LNCAP (cell line): ENCODE data around the gene FRK.

Experiments used
- CTCF ChIP-seq: fragments of 450-650 bp; IDR thresholded peaks from 2 replicates; pipeline ENCODE4 v1.5.1; 2017; ENCODE audit warnings: mild to moderate bottlenecking

The FRK gene

DNA sequence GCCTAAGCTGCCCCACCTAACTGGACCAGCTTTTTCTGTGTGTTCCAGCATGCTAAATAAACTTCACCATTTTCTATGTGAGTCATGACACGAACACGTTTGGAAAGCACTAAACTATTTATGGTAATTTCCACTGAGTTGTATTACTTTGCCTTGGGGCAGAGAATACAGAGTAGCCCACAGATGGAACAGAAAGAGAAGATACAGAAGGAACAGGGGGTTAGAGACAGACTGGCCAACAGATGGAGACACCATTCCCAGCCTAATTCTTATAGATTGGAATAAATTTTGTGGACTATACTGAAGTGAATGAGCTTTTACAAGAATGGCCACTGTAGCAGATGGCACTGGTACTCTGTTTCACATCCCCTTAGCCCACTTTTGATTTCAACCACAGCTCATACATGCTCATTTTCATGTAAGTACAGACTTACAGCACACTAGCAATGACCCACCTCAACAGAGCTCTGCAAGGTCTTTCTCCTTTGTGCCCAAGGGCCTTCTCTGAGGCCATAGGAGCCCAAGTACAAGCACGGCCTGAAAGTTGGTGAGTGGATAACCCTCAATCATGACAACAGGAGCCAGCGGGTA is 26.8 kb upstream of the FRK start:
- TF ChIP-seq CTCF = no peak

DNA sequence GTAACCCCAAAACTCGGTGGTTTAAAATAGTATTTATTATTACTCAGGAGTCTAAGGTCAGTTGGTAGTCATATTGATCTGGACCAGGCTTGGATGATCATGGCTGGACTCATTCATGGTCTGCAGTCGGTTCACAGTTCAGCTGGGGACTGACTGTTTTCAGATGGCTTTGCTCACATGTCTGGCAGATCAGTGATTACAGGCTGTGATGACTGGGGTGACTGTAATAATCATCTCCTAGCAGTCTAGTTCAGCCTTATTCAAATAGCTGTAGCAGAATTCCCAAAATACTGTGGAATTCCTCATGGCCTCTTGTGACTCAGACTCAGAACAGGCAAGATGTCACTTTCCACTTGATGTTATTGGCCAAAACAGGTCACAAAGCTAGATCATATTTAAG is 23.6 kb upstream of the FRK start:
- TF ChIP-seq CTCF = no peak

DNA sequence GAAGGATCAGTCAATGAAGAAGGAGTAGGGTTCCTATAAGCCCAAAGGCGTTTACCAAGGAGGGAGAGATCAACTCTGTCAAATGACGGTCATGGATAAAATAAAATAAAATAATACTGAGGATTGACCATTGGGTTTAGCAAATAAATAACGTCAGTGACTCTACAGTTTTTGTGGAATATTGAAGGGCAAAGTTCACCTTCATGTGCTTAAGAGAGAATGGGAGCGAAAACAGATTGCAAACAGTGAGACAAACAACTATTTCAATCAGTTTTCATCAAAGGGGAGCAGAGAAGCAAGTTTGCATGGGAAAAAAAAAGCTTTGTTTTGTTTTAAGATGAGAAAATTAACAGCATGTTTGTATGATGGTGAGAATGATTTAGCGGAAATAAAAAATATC is 22.4 kb upstream of the FRK start:
- no peak for TF ChIP-seq CTCF

DNA sequence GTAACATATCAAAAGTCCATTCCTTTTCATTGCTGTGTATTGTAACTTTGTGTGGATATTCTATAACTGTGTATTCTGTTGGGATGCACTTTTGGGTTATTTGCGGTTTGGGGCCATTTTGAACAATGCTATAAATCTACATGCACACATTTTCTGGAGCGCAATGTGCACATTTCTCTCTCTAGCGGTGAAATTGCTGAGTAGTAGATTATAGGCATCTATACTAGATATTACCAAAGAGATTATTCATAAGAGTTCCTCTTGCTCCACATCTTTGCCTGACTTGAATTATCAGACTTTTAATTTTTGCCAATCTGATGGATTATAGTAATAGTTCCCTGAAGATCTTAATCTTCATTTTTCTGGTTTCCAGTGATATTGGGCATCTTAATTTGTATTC is 18.3 kb upstream of the FRK start:
- no peak for TF ChIP-seq CTCF

GRCh38 chr6:116078522-116078921 is 17.8 kb upstream of the FRK start:
- no peak for TF ChIP-seq CTCF

DNA sequence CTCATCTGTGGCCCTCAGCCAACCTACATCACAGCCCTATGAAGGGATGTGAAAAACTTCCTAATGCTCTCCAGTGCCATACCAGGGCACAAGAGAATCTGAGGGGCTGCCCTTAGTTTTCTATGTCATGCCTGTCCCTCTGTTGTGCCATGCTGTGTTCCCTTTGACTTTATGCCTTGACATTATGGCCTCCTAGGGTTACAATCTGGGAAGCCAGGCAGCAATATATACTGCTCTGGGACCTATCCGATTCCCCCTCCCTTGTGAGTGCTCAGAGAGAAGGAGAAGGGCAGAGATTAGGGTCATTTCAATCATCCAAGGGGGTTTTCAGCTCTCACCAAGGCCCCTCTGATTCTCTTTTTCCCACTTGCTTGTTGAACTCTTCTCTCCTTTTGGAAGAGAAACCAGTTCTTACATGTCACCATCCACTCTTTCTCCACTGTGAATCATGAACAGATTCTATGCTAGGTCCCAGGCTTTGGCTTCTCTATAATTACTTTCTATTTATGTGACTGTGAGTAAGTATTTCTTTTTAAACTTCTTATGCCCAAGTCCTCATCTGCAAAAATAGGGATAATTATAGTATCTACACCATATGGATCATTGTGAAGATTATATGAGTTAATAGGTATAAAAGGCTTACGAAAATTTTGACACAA is 14.2 kb upstream of the FRK start:
- TF ChIP-seq CTCF = no peak

GRCh38 chr6:116073765-116074440 is 13.2 kb upstream of the FRK start:
- TF ChIP-seq CTCF = no peak
